Activated T-helper 1 cell treated with Interleukin-2 at 50 U/mL for 16 hours (primary cell): ENCODE data around the gene SHC2.
"Not testable (repeated sequence)": the region's sequence is repeated elsewhere in the genome, so short reads cannot be mapped to it uniquely, and the experiment has no call there.

Experiments
- DNase-seq: peaks from one replicate; pipeline ENCODE4 v3.0.0-alpha.2; 2020; ENCODE audit warnings: low read depth

SHC2 gene

DNA sequence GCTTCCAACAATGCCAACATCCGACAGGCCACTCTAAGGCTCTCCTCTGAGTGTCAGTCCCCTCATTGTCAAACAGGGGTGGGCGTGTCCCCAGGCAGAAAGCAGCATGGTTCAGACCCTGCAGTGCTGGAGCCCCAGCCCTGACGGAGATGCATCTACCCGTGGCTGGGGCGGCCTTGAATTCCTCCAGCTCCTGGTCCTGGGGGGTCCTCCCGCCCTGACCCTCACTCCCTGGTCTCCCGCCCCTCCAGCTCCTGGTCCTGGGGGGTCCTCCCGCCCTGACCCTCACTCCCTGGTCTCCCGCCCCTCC, 38.0 kb downstream of the SHC2 start:
- DNase-seq = not testable (repeated sequence)

DNA sequence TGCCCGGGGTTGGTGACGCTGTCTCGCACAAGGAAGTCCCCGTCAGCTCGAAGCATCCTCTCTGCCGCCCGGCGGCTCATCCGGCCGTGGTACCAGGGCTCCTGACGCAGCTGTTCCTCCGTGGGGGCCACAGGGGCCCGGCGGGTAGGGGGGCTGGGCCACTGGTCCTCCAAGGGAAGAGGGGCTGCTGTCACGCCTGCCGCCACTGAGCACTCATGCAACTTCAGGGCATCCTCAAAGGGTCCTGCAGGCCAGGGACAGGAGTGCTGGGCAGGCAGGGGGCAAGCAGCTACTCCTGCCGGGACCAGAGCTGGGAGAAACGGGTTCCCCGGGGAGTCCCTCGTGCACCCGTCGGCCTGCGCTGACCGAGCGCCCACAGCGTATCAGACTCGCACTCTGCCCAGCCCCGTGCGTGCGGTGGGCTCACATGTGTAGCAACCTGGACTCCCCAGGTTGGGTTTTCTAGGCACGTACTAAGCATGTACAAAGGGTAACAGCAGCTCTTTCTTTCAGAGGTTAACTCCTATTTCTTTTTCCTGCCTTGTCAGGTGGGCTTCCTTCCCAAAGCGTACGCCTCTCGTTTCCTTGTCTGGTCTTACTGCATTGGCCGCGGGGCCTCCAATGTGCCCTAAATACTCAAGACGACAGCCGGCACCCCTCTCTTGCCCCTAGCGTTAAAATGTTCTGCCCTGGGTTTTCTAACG, 38.5 kb downstream of the SHC2 start:
- DNase-seq = no peak

DNA sequence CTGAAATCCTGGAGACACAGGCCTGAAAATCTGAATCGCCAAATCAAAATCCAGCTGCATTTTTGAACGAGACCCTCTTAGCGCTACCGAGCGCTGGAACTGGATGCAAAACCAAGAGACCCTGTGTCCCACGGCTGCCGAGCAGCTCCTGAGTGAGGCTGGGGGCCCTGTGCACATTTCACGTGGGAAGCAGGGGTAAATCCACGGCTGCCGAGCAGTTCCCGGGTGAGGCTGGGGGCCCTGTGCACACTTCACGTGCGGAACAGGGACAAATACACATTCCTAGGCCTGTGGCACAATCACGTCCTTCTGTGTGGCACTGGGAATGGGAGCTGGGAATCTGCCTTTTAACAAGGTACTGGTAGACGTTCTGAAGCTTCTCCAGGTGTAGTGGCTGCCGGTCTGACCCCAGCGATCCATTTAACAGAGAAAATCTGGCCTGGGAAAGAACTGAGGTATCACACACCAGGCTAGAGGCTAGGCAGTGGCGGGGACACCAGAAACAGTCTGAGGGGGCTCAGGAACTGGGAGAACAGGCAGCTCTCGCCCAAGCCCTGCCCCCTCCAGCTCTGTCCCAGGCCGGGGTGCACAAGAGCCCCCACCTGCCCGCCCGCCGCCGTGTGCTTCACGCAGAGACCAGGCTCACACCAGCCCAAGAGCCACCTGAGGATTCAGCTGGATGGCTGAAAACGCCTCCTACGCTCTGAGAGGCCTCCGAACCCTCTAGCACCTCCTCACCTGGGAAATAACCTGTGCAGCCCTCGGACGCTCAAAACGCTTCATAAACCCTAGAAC, 40.9 kb downstream of the SHC2 start:
- DNase-seq = no peak

DNA sequence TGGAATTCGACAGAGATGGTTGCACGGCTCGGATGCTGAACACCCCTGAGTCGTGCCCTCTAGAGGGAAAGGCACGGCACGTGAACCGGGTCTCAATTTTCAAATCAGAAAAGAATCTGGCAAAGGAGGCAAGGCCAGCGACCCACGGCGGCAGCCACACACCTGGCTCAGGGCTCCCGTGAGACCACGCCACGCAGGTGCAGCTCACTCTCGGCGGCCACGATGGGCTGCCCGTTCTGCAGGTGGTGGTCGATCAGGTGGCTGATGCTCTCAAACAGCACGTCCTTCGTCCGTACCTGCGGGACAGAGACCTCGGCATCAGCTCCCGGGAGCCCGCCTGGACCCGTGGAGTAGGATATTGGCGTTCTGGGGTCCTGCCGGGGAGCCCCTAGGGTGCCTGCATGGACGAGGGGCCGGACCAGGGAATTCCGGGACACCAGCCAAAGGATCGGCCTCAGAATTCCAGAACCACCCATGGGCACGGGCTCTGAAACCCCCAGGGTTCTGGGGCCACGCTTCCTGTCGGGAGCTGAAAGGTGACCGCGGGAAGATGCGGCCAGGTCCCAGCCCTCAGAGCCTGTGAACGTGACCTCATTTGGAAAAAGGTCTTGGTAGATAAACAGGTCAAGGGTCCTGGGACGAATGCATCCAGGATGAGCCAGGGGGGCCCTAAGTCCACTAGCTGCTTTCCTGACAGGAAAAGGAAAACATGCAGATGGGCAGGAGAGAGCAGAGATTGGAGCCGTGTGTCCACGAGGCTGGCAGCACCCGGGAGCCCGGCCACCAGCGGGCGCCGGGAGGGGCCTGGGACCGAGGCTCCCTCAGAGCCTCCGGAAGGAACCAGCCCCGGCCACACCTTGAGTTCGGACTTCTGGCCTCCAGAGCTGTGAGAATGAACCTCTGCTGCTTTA, 41.8 kb downstream of the SHC2 start:
- DNase-seq = no peak

DNA sequence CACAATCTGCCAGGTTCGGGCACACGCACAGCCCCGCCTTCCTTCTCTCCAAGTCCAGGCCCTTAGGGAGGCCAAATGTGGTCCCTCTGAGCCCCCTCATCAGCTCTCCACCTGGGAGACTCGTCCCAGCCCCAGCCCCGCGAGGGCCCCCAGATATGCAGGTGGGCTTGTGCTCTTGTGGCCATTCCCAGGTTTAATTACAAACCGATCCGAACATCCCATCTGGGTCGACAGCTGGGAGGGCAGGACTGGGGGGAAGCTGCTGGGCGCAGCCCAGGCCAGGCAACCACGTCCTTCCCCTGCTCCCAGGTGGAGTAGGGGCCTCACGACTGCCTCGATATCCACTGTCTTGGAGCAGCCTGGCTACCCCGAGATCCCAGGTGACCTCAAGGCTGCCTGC, 44.4 kb downstream of the SHC2 start:
- DNase-seq = no peak

DNA sequence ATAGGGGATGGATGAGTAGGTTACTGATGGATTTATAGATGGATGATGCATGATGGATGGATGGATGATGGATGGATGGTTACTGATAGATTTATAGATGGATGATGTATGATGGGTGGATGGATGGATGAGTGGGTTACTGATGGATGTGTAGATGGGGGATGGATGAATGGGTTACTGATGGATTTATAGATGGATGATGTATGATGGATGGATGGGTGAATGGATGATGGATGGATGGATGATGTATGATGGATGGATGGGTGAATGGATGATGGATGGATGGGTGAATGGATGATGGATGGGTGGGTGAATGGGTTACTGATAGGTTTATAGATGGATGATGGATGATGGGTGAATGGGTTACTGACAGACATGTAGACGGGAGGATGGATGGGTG, 45.5 kb downstream of the SHC2 start:
- no peak for DNase-seq

DNA sequence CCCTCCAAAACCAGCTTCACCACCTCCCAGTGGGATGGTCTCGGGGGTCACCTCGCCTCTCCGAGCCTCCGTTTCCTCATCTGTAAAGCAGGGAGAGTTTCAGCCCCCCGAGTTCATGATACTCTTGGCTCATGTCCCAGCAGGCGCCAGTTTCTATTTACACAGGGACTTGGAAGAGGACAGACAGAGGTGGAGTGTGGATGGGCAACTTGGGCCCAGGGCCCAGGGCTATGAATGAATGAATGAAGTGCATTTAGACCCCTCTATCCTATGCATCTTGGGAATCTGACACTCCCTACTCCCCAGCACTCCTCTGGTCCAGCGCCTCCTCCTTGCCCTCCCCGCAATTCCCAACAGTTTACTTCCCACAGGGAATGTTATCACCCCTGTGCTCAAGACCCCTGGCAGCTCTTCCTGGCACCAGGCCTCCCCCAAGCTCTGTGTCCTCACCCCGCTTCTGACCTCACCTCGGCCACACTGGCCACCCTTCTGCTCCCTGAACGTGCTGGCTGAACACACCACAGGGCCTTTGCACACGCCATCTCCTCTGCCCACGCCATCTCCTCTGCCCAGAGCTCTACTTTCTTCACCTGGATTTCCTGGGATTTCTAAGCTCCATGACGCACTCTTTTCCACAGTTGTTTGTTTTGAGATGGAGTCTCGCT, 46.9 kb downstream of the SHC2 start:
- DNase-seq = no peak

DNA sequence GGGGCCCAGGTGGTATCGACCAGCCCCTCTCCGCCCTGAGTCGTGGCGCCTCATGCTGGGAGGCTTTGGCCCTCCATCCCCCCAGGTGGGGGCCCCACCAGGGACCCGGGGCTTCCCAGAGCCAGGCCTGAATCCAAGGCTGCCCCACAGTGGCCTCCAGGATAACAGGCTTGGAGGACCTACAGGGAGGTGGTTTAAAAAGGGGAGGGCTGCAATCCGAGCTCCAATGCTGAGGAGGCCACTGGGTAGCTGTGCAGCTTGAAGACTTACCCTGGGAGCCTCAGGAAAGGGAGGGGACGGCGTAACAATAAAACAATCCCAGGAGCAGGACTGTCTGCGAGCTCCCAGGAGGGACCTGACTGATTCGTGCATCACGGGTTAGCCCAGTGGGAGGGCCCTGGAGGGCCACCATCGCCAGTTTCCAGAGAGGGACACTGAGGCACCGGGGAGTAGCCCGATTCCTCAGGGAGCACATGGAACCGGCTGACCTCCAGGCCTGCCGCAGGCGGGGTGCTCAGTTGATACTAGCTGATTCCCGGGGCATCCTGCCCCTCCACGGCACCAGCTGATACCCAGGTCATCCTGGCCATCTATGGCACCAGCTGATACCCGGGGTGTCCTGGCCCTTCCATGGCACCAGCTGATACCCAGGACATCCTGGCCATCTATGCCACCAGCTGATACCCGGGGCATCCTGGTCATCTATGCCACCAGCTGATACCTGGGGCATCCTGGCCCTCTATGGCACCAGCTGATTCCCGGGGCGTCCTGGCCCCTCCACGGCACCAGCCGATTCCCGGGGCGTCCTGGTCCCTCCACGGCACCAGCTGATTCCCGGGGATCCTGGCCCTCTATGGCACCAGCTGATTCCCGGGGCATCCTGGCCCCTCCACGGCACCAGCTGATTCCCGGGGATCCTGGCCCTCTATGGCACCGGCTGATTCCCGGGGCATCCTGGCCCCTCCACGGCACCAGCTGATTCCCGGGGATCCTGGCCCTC, 48.2 kb downstream of the SHC2 start:
- no peak for DNase-seq

DNA sequence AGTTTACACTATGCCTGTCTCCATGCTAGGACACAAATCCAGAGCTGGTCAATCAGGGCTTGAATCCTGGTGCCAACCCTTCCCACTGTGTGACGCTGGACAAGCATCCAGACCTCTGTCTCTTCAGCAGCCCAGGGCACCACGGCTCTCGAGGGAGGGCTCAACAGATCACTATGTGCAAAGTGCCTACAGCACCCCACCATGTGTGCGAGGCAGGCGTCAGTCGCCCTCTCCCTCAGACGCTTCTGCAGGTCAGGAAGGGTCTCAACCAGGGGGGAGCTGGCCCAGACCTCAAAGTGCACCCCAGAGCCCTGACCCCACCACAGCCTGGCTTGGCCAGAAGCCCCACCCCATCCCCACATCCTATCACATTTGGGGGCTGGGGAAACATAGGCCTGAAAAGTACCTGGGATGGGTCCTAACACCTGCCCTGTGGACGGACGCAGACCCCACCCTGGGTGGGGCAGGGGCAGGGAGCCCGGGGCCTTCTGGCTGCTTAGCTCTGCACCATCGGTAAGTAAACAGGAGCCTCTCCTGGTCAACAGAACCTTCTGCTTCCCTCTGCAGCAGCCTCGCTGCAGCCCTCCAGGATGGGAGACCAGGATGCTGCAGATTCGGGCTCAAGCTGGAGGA, 49.0 kb downstream of the SHC2 start:
- DNase-seq = no peak

DNA sequence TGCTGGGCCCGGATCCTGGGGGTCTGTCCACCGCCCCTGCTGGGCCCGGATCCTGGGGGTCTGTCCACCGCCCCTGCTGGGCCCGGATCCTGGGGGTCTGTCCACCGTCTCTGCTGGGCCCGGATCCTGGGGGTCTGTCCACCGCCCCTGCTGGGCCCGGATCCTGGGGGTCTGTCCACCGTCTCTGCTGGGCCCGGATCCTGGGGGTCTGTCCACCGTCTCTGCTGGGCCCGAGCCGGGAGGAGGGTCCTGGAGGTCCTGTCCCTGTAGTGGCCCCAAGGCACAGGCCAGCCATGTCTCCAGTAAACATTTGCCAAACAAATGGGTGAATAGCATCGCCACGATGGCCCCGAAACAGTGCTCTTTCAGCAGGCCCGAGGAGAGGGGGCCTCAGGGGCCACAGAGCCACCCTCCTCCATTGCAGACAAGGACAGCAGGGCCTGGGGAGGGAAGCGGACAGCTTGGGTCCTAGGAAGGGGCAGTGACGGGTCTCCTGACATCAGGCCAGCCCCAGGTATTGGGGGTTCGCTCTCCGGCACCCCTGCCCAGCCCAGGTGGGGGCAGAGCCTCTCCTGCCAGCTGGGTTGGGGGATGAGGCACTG, 49.6 kb downstream of the SHC2 start:
- DNase-seq = not testable (repeated sequence)

DNA sequence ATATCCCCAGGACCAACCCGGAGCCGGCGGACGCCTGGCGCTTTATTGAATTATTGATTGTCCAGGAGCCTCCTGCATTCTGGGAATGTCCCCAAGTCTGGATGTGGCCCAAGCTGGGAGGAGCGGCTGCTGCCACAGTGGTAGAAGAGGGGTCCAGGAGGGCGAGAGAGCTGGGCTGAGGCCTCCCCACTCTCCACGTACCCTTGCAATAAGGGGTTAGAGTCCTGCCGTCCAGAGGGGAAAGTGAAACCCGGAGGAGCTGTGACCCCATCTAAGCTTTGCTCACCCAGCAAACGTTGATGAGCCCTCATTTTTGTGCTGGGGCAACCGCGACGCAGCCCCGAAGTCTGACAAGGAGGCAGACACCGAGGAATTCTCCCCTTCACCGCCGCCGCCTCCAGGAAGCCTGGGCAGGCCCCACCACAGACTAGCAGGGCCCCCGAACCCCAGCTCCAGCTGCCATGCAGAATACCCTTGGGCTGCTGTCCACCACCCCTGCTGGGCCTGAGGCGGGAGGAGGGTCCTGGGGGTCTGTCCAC, 50.5 kb downstream of the SHC2 start:
- no peak for DNase-seq

DNA sequence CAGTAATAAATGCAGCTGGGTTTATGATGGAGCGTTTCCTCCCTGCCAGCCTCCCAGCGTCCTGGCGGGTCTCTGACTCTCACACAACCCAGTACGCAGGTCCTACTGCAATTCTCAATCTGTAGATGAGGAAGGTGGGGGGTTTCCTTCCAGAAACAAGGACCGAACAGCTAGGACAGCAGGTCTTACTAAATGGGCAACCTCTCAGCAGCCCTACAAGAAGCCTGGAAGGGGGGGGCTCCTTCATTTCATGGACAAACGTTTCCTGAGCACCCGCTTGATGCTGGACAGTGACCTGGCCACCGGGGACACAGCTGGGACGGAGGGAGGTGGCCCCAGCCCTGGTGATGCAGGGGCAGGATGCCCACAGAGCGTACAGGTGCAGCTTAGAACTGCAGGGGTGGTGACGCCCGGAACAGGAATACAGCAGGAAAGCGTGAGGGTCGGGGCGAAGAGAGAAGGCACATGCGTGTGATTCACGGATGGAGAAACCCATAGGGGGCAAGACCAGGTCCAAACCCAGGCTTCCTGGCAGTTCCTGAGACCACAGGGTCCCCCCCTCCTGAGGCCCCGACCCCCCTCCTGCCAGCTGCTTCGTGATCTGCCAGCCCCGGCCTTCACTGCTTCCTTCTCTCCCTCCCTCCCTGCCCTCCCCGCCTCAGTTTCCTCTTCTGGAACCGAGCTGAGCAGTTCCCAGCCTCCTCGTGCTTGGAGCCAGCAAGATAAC, 51.2 kb downstream of the SHC2 start:
- no peak for DNase-seq

DNA sequence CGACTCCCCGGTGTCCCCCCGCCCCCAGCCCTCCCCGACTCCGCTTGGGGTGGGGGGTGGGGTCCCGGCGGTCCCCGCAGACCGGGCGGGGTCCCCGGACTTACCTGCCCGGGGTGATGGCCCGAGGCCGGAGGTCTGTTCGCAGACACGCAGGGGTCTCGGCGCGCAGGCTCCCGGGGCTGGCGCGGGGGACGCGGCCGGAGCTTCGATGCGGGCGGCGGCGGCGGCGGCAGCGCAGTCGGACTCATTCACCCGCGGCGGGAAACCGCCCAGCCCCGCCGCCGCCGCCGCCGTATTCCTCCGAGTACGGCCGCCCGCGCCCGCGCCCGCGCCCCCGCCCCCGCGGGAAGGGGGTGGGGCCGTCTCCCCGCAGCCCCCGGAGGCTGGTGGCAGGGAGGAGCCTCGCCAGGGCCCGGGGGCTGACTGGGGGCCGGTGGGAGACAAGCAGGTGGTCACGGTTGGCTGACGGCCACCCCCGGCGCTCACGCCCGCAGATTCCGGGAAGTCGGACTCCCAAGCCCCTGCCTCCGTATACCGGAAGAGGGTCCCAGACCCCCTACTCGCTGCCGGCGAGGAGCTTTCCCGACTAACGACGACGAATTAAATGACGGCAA, 51.8 kb downstream of the SHC2 start, which contains the start of gene C2CD4C:
C2CD4C (minus strand) TSS at position 246 of the 614 bp plus-strand sequence. CDS start 786 bp downstream, outside the sequence.
- no peak for DNase-seq

DNA sequence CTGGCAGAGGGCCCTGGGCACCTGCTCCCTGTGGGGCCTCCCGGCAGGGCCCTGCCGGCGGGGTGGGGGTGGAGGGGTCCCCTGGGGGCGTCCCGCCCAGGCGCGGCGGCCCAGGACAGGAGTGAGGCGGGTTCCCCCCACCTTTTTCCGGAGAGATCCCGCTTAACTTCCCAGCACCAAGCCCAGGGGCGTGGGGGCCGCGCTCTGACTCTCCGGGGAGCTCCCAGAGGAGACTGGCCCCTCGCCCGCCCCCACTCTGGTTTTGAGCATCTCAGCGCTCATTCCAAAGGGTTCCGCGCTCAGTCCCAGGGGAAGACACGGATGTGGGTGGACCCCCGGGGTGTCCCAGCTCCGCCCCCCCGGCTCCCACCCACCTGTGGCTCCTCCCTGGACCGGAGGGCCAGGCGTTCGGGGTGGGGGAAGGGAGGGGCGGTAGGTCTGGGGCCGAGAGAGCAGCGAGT, 52.4 kb downstream of the SHC2 start:
- DNase-seq = no peak

DNA sequence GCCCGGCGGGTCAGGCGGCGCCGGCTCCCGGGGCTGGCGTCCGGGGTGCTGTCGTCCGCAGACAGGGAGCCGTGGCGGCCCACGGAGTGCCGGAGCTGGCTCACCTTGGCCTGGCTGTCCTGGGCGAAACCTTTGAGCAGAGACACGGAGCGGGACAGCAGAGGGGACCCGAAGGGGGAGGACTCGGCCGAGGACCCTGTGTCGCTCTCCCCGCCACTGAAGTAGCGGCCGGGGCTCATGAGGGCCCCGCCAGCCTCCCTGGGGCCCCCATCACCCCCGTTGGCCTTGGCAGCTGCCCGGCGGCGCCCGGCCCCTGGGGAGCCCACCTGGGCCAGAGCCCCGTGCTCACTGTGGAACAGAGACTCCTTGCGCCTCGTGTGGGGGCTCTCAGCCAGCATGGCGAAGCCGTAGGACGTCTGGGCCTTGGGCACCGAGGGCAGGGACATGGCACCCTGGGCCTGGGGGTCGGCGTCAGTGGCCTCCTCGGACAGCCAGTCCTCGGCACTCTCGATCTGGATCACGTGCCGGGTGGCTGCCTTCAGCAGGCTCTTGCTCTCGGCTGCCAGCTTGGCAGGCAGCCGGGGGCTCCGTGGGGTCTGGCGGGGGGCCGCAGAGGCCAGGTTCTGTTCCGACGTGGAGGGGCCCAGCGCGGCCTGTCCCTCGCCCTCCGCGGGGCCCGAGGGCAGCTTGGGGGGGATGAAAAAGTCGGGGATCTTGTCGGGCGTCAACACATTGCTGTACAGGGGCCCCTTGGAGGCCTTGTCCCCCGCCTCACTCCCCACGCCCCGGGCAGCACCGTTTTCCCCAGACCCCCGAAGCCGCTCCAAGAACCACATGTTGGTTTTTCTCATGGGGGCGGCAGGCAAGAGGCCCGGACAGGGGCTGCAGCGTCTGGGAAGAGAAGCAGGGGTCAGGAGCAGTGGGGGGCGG, 53.1 kb downstream of the SHC2 start:
- no peak for DNase-seq

DNA sequence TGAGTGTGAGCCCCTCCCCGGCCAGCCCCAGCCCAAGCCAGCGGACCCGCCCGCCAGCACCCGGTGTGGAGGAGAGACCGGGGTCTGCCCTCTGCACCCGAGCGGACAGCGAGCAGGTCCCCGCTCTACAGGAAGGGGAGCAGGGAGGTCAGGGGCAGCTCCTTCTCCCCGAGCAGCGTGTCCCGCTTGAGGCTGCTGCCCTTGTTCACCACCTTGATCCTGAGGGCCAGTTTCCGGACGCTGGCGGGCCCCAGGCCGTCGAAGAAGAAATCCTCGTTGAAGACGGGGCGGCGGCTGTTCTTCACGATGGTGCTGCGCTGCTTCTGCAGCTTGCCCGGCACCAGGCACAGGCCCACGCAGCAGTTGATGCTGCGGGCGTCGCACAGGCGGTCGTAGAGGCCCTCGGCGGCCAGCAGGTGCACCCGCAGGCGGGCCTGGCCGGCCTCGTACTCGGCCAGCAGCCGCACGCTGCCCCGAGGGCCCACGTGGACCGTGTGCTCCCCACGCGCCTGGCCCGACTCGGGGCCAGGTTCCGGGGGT, 53.8 kb downstream of the SHC2 start:
- DNase-seq = no peak
